ENCODE data around the gene FABP1.

FABP1 gene

GRCh38 chr2:88074854-88075292, 53.0 kb downstream of the FABP1 start:
- peak; percentile 90 for DNase-seq

DNA sequence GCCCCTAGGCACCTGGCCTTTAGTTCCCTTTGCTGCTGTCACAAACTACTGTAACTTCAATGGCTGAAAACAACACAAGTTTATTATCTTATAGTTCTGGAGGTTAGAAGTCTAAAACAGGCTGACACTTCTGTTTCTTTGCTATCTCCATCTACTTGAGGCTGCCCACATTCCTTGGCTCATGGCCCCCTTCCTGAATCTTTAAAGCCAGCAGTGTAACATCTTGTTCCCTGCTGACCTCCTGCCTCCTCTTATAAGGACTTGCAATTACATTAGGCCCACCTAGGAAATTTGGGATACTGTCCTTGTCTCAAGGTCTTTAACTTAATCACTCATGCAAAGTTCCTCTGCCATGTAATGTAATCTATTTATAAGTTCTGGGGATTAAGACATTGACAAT, 53.7 kb downstream of the FABP1 start:
- no peak for DNase-seq
